Measurements from ENCODE around the gene ZNF765. TPM values are rescaled to one million over a fixed set of nuclear protein-coding genes. Genes with fewer than 3 reads are reported as not detected.

Gene ZNF765
- total and polyA plus RNA-seq, 9 of the 15 experiments (the other 6 are each of a cell fraction or from before 2014, with no cell fraction given): 5.4 to 17.5 (median 9.6) TPM

Small RNAs within 50 kb of the gene (small RNA-seq; reads per million reads assigned to genes)
- gene RPL39P36: not detected

Other genes starting within 250 kb of the ZNF765 start
Only the 7 nearest of the 11 such genes appear.
- 1.5 and 1.6 TPM in 2 replicates for gene ZNF677, start 140.3 kb upstream of the ZNF765 start, total RNA-seq (2014; rRNA removed)
- gene ZNF677, start 140.3 kb upstream of the ZNF765 start, total RNA-seq (2014; rRNA removed; fragmentation: Illumina TruSeq; extraction: Trizol): 2.3 and 3.2 TPM in 2 replicates
- 1.1 and 1.5 TPM in 2 replicates for gene ZNF677, start 140.3 kb upstream of the ZNF765 start, total RNA-seq (2015; rRNA removed; fragmentation: Illumina TruSeq; extraction: Trizol)
- gene ZNF677, start 140.3 kb upstream of the ZNF765 start, total RNA-seq (2021): 1.5 and 2.1 TPM in 2 replicates
- gene ZNF677, start 140.3 kb upstream of the ZNF765 start, polyA plus RNA-seq (2011; rRNA removed): 0.26 and 2.2 TPM in 2 replicates
- gene ZNF677, start 140.3 kb upstream of the ZNF765 start, polyA plus RNA-seq (2014; fragmentation: Illumina TruSeq; extraction: Trizol): 2.0 and 2.3 TPM in 2 replicates
- gene ZNF677, start 140.3 kb upstream of the ZNF765 start, polyA plus RNA-seq (2014; fragmentation: Nextera tagmentation; extraction: Ambion mirVana): 1 to 10 TPM; 1.8 to 2.1 TPM
- gene ZNF677, start 140.3 kb upstream of the ZNF765 start, polyA plus RNA-seq (2014; rRNA removed): 1.6 and 4.0 TPM in 2 replicates
- gene VN1R2, start 136.9 kb upstream of the ZNF765 start, total RNA-seq (2014; rRNA removed): not detected in 2 replicates
- gene VN1R2, start 136.9 kb upstream of the ZNF765 start, total RNA-seq (2014; rRNA removed; fragmentation: Illumina TruSeq; extraction: Trizol): not detected in 2 replicates
- not detected in 2 replicates for gene VN1R2, start 136.9 kb upstream of the ZNF765 start, total RNA-seq (2015; rRNA removed; fragmentation: Illumina TruSeq; extraction: Trizol)
- gene VN1R2, start 136.9 kb upstream of the ZNF765 start, total RNA-seq (2021): not detected in 2 replicates
- not detected in 2 replicates for gene VN1R2, start 136.9 kb upstream of the ZNF765 start, polyA plus RNA-seq (2011; rRNA removed)
- gene VN1R2, start 136.9 kb upstream of the ZNF765 start, polyA plus RNA-seq (2014; fragmentation: Illumina TruSeq; extraction: Trizol): not detected in 2 replicates
- not detected for gene VN1R2, start 136.9 kb upstream of the ZNF765 start, polyA plus RNA-seq (2014; fragmentation: Nextera tagmentation; extraction: Ambion mirVana)
- not detected in 2 replicates for gene VN1R2, start 136.9 kb upstream of the ZNF765 start, polyA plus RNA-seq (2014; rRNA removed)
- not detected in 2 replicates for gene VN1R4, start 127.4 kb upstream of the ZNF765 start, total RNA-seq (2014; rRNA removed)
- gene VN1R4, start 127.4 kb upstream of the ZNF765 start, total RNA-seq (2014; rRNA removed; fragmentation: Illumina TruSeq; extraction: Trizol): not detected in 2 replicates
- not detected in 2 replicates for gene VN1R4, start 127.4 kb upstream of the ZNF765 start, total RNA-seq (2015; rRNA removed; fragmentation: Illumina TruSeq; extraction: Trizol)
- not detected in 2 replicates for gene VN1R4, start 127.4 kb upstream of the ZNF765 start, total RNA-seq (2021)
- not detected in 2 replicates for gene VN1R4, start 127.4 kb upstream of the ZNF765 start, polyA plus RNA-seq (2011; rRNA removed)
- gene VN1R4, start 127.4 kb upstream of the ZNF765 start, polyA plus RNA-seq (2014; fragmentation: Illumina TruSeq; extraction: Trizol): not detected in 2 replicates
- gene VN1R4, start 127.4 kb upstream of the ZNF765 start, polyA plus RNA-seq (2014; fragmentation: Nextera tagmentation; extraction: Ambion mirVana): not detected
- gene VN1R4, start 127.4 kb upstream of the ZNF765 start, polyA plus RNA-seq (2014; rRNA removed): not detected in 2 replicates
- 4.1 and 4.8 TPM in 2 replicates for gene ZNF845, start 61.4 kb upstream of the ZNF765 start, total RNA-seq (2014; rRNA removed)
- gene ZNF845, start 61.4 kb upstream of the ZNF765 start, total RNA-seq (2014; rRNA removed; fragmentation: Illumina TruSeq; extraction: Trizol): 13.2 and 15.8 TPM in 2 replicates
- 9.3 and 10.8 TPM in 2 replicates for gene ZNF845, start 61.4 kb upstream of the ZNF765 start, total RNA-seq (2015; rRNA removed; fragmentation: Illumina TruSeq; extraction: Trizol)
- 5.8 and 6.7 TPM in 2 replicates for gene ZNF845, start 61.4 kb upstream of the ZNF765 start, total RNA-seq (2021)
- 6.0 and 8.9 TPM in 2 replicates for gene ZNF845, start 61.4 kb upstream of the ZNF765 start, polyA plus RNA-seq (2011; rRNA removed)
- 6.4 and 7.1 TPM in 2 replicates for gene ZNF845, start 61.4 kb upstream of the ZNF765 start, polyA plus RNA-seq (2014; fragmentation: Illumina TruSeq; extraction: Trizol)
- 1 to 10 TPM; 1.9 to 3.9 TPM for gene ZNF845, start 61.4 kb upstream of the ZNF765 start, polyA plus RNA-seq (2014; fragmentation: Nextera tagmentation; extraction: Ambion mirVana)
- gene ZNF845, start 61.4 kb upstream of the ZNF765 start, polyA plus RNA-seq (2014; rRNA removed): 2.9 and 3.2 TPM in 2 replicates
- gene ZNF525, start 29.4 kb upstream of the ZNF765 start, total RNA-seq (2014; rRNA removed): 4.1 and 6.9 TPM in 2 replicates
- 11.0 and 12.0 TPM in 2 replicates for gene ZNF525, start 29.4 kb upstream of the ZNF765 start, total RNA-seq (2014; rRNA removed; fragmentation: Illumina TruSeq; extraction: Trizol)
- gene ZNF525, start 29.4 kb upstream of the ZNF765 start, total RNA-seq (2015; rRNA removed; fragmentation: Illumina TruSeq; extraction: Trizol): 5.7 and 6.7 TPM in 2 replicates
- gene ZNF525, start 29.4 kb upstream of the ZNF765 start, total RNA-seq (2021): 6.5 and 6.7 TPM in 2 replicates
- gene ZNF525, start 29.4 kb upstream of the ZNF765 start, polyA plus RNA-seq (2011; rRNA removed): 6.4 and 10.8 TPM in 2 replicates
- gene ZNF525, start 29.4 kb upstream of the ZNF765 start, polyA plus RNA-seq (2014; fragmentation: Illumina TruSeq; extraction: Trizol): 6.5 and 7.0 TPM in 2 replicates
- gene ZNF525, start 29.4 kb upstream of the ZNF765 start, polyA plus RNA-seq (2014; fragmentation: Nextera tagmentation; extraction: Ambion mirVana): 1 to 10 TPM; 1.5 to 2.5 TPM
- gene ZNF525, start 29.4 kb upstream of the ZNF765 start, polyA plus RNA-seq (2014; rRNA removed): 4.5 and 5.4 TPM in 2 replicates
- gene ZNF761, start 36.8 kb downstream of the ZNF765 start, total RNA-seq (2014; rRNA removed): 10.3 and 11.1 TPM in 2 replicates
- 19.6 and 19.7 TPM in 2 replicates for gene ZNF761, start 36.8 kb downstream of the ZNF765 start, total RNA-seq (2014; rRNA removed; fragmentation: Illumina TruSeq; extraction: Trizol)
- gene ZNF761, start 36.8 kb downstream of the ZNF765 start, total RNA-seq (2015; rRNA removed; fragmentation: Illumina TruSeq; extraction: Trizol): 15.1 and 18.1 TPM in 2 replicates
- gene ZNF761, start 36.8 kb downstream of the ZNF765 start, total RNA-seq (2021): 11.3 and 11.8 TPM in 2 replicates
- 17.9 and 25.2 TPM in 2 replicates for gene ZNF761, start 36.8 kb downstream of the ZNF765 start, polyA plus RNA-seq (2011; rRNA removed)
- 16.3 and 17.0 TPM in 2 replicates for gene ZNF761, start 36.8 kb downstream of the ZNF765 start, polyA plus RNA-seq (2014; fragmentation: Illumina TruSeq; extraction: Trizol)
- gene ZNF761, start 36.8 kb downstream of the ZNF765 start, polyA plus RNA-seq (2014; fragmentation: Nextera tagmentation; extraction: Ambion mirVana): 10 to 100 TPM; 13.0 to 30.2 TPM
- gene ZNF761, start 36.8 kb downstream of the ZNF765 start, polyA plus RNA-seq (2014; rRNA removed): 10.3 and 10.5 TPM in 2 replicates
- gene ZNF813, start 72.6 kb downstream of the ZNF765 start, total RNA-seq (2014; rRNA removed): 3.7 and 5.3 TPM in 2 replicates
- 8.0 and 10.8 TPM in 2 replicates for gene ZNF813, start 72.6 kb downstream of the ZNF765 start, total RNA-seq (2014; rRNA removed; fragmentation: Illumina TruSeq; extraction: Trizol)
- gene ZNF813, start 72.6 kb downstream of the ZNF765 start, total RNA-seq (2015; rRNA removed; fragmentation: Illumina TruSeq; extraction: Trizol): 7.0 and 7.6 TPM in 2 replicates
- 4.8 and 5.6 TPM in 2 replicates for gene ZNF813, start 72.6 kb downstream of the ZNF765 start, total RNA-seq (2021)
- 3.3 and 5.5 TPM in 2 replicates for gene ZNF813, start 72.6 kb downstream of the ZNF765 start, polyA plus RNA-seq (2011; rRNA removed)
- 4.6 and 5.0 TPM in 2 replicates for gene ZNF813, start 72.6 kb downstream of the ZNF765 start, polyA plus RNA-seq (2014; fragmentation: Illumina TruSeq; extraction: Trizol)
- 1 to 10 TPM; 1.3 to 2.7 TPM for gene ZNF813, start 72.6 kb downstream of the ZNF765 start, polyA plus RNA-seq (2014; fragmentation: Nextera tagmentation; extraction: Ambion mirVana)
- gene ZNF813, start 72.6 kb downstream of the ZNF765 start, polyA plus RNA-seq (2014; rRNA removed): 2.0 and 2.6 TPM in 2 replicates